ENCODE measurements around the gene POP4. TPM values are rescaled to one million over a fixed set of nuclear protein-coding genes. Genes with fewer than 3 reads are reported as not detected.

The POP4 gene
- total and polyA plus RNA-seq, 9 of the 15 experiments (the other 6 are each of a cell fraction or from before 2014, with no cell fraction given) = 42.1 to 128 (median 99.0) TPM

DNA sequence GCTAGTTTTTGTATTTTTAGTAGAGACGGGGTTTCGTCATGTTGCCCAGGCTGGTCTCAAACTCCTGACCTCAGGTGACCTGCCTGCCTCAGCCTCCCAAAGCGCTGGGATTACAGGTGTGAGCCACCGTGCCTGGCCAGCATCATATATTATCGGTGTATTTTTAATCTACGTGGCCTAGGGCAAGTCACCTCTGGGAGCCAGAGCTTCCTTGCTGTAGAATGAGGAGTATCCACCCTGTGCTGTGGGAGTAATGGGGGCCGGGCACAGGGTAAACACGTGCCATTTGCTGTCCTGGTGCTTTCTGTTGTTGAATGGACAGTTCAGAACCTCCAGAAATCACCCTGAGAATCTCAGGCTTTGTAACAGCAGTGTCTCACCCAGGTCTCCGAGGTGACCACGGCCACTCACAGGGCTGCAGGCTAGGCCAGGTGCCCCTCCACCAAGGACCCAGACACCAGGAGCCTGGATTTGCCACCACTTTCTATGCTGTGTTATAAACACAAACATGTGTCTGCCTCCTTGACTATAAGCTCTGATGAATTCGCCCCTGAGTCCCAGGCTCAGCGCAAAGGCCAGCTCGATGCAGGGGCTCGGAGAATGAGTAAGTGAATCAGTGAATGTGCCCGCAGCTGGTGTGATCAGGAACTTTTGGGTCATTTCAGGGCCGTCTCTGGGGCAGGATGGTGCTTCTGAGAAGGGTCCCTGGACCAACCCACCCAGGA is 22.7 kb downstream of the POP4 start:
- WGBS (ENCODE audit: insufficient coverage, low coverage, missing lambda C conversion rate) = 87% methylated on average over 16 of the region's 16 CpGs
- no TSS peak for BruUV-seq (replicated peaks)
- Histone ChIP-seq H3K4me2 (ENCODE audit: insufficient read depth, low read length) (no peak overlapping the region), H3K27me3 (ENCODE audit: control insufficient read depth in 2 of 2, insufficient read depth in 2 of 2, low read length in 2 of 2) (no peaks in the 10 kb centered on the region), H3K9me3 (replicated peaks; ENCODE audit: control insufficient read depth, insufficient read depth, low read depth, low read length) (no peaks in the 10 kb centered on the region), H3K36me3 (ENCODE audit: control insufficient read depth, insufficient read depth, low read length) (no peaks in the 10 kb centered on the region), H3K27ac (ENCODE audit: extremely low read depth, low read depth, low read length) (no peak overlapping the region), H3K9me1 (ENCODE audit: control insufficient read depth, insufficient read depth, low read length) (no peaks in the 10 kb centered on the region), H3K9ac (ENCODE audit: insufficient read depth in 1 of 2, low read depth in 2 of 2, low read length in 2 of 2) (no peak overlapping the region), H3K79me2 (ENCODE audit: control insufficient read depth, insufficient read depth, low read length) (no peaks in the 10 kb centered on the region), H3K4me3 (no peak overlapping the region), H3K4me1 (replicated peaks in 1 of 2; ENCODE audit: control insufficient read depth in 2 of 2, insufficient read depth in 2 of 2, low read length in 2 of 2) (peaks cover 22 to 23% of the 10 kb centered on the region in 2 experiments), H4K20me1 (replicated peaks; ENCODE audit: control insufficient read depth, insufficient read depth, low read length) (no peaks in the 10 kb centered on the region), H2AFZ (ENCODE audit: low read depth, low read length) (peak overlapping the region; percentile 53; the same call in 1 of the 2 replicates)
- ChIA-PET CTCF (ENCODE audit: low intra/inter-chr PET ratio) (no interaction called here), POLR2A (interaction anchor here (1.2 to 2.5 kb wide), 3 partner anchors 8 to 19 kb away, joined by 4 to 7 read pairs (median 4); no protein-coding TSS in a partner anchor)
- in situ Hi-C loops (cut with MboI) = no loop called here
- ATAC-seq (no peak), FAIRE-seq (no peak), DNase-seq (ENCODE audit: extremely low read depth in 1 of 4, low spot score in 3 of 4) (no peak)
- intact Hi-C loops (cut with micrococcal nuclease) = loop anchor here (5.0 kb wide), 2 partner anchors 33 to 63 kb away; no protein-coding TSS in a partner anchor
- no peak for TF ChIP-seq MEF2A (IDR thresholded peaks at IDR 0.05; ENCODE audit: control insufficient read depth, low read depth, low read length)
- TF ChIP-seq CCAR2 (IDR thresholded peaks at IDR 0.05; ENCODE audit: low read depth, low read length) = no peak
- TF ChIP-seq TAF9B (IDR thresholded peaks at IDR 0.05; ENCODE audit: partially characterized antibody) = no peak
- no peak for TF ChIP-seq L3MBTL2 (IDR thresholded peaks at IDR 0.05)
- TF ChIP-seq KAT7 (CRISPR knock-in tag; IDR thresholded peaks at IDR 0.05; ENCODE audit: borderline replicate concordance) = no peak

Data from K562 (cell line).